Left ventricle myocardium superior (tissue), 1 donor: Measurements from ENCODE around the gene CNTN2. TPM values are rescaled to one million over a fixed set of nuclear protein-coding genes. Genes with fewer than 3 reads are reported as not detected.

Experiments
- ATAC-seq: fragments of 200-7000 bp; cut with Tn5 transposase; one replicate; pipeline ENCODE4 v1.9.1; 2020; ENCODE audit warnings: mild to moderate bottlenecking, moderate library complexity
- DNase-seq: peaks from one replicate; pipeline ENCODE4 v3.0.0-alpha.2; 2020
- intact Hi-C: fragments of 100-400 bp; cut with micrococcal nuclease; formaldehyde crosslinking; loops from one replicate; pipeline ENCODE4 v1.11.0; 2022
- total RNA-seq: library from RNA; stranded (reverse); fragmentation: NEBNext Ultra II Directional; extraction: Animal tissue kit (Norgen Biotek cat#: 25700); gene quantifications from one replicate; pipeline ENCODE4 v1.2.1, GENCODE V29; 2021
- donor health status: DM: no; HTN: yes; CAD: no; lungs with severe emphysema.

Gene CNTN2
- total RNA-seq, 1 donor from 2014 or later, result 0.64 TPM

DNA sequence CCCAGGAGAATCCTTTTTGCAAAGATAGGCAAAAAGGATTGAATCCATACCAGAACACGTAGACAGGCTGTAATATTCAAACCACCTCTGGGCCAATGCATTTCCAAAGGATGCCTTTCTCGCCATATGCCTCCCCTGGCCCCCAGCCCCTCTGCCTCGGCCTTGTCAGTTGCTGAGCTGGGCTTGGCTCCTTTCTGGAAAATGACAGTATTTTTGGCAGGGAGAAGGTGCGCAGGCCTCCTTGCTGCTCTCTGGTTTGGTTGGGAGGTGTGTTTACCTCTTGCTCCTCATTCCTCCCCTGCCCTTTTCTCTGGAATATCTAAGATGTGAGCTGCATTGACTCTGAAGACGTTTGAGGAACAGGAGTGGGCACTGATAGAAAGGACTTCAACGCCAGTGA is 26.0 kb upstream of the CNTN2 start:
- DNase-seq (no peak), ATAC-seq (no peak)
- intact Hi-C loops, result no loop called here

- intact Hi-C loops, result no loop called here
- ATAC-seq (no peak), DNase-seq (no peak)
Observed at GRCh38 chr1:205017766-205018165, 25.2 kb upstream of the CNTN2 start.

GRCh38 chr1:205018381-205018780 is 24.6 kb upstream of the CNTN2 start:
- intact Hi-C loops, result no loop called here
- DNase-seq (no peak), ATAC-seq (no peak)

- no peak for ATAC-seq
- intact Hi-C loops, result no loop called here
- no peak for DNase-seq
Observed at GRCh38 chr1:205020466-205020865, 22.5 kb upstream of the CNTN2 start.

GRCh38 chr1:205024679-205025078 is 18.3 kb upstream of the CNTN2 start:
- intact Hi-C loops, result no loop called here
- ATAC-seq (no peak), DNase-seq (no peak)

- ATAC-seq, result no peak
- DNase-seq, result no peak
- intact Hi-C loops, result no loop called here
Observed at GRCh38 chr1:205025239-205025638, 17.8 kb upstream of the CNTN2 start.

DNA sequence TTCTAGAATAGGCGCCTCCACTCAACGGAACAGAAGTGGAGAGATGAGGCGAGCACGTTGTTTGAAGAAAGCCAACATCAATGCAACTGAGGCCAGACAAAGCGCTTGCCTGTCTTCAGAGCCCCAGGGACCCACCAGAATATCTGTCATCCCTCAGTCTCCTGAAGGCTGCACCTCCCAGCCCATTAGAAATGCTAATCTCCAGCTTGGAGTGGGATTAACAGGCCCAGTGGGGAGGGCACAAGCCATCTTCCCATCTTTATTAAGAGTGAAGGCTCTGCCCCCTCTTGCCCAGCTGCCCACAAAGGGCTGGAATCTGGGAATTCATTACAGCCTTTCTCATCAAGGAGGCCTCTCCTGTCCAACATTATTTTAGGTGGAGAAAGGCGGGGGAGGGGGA is 16.8 kb upstream of the CNTN2 start:
- DNase-seq (no peak), ATAC-seq (no peak)
- intact Hi-C loops, result no loop called here

- ATAC-seq (no peak), DNase-seq (no peak)
- intact Hi-C loops, result no loop called here
Observed at GRCh38 chr1:205028390-205028789, 14.6 kb upstream of the CNTN2 start.

DNA sequence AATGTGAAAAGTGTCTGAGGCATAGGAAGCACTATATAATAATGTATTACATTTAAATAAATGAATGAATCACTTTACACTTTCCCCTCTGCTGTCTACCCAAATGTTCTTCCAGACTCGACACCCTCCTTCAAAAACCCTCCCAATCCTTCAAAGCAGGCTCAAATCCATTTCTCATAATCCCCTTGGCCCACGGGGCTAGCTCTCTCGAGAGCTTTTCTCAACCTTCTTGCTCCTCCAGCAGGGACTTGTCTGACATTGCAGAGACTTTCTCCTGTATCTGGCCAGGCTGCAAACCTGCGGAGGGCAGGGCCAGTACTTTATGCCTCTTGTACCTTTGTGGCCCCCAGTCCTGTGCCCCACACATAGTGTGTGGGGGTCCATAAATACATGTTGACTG is 14.1 kb upstream of the CNTN2 start:
- DNase-seq (no peak), ATAC-seq (no peak)
- intact Hi-C loops, result no loop called here

- ATAC-seq (no peak), DNase-seq (no peak)
- intact Hi-C loops, result no loop called here
Observed at GRCh38 chr1:205030241-205030640, 12.8 kb upstream of the CNTN2 start.

- DNase-seq (no peak), ATAC-seq (no peak)
- intact Hi-C loops, result no loop called here
Observed at GRCh38 chr1:205030896-205031295, 12.1 kb upstream of the CNTN2 start.

DNA sequence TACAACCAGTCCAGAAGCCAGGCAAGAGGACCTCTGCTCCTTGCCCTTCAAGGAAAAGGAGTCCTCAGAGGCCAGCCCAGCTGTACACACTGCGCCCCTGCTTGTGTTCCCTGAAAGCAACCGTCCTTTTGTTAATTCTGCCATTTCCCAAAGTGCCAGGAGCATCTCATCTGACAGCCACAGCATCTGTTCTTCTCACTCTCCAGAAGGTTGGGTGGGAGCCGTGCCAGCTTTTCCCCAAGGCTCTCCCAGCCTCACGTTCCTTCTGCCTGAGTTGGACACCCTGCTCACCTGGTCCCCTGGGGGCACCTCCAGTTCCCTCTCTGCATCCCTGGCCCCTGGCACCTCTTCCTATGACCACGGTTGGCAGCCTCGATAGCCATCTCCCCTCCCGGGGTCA is 10.5 kb upstream of the CNTN2 start:
- intact Hi-C loops, result no loop called here
- DNase-seq (no peak), ATAC-seq (no peak)

DNA sequence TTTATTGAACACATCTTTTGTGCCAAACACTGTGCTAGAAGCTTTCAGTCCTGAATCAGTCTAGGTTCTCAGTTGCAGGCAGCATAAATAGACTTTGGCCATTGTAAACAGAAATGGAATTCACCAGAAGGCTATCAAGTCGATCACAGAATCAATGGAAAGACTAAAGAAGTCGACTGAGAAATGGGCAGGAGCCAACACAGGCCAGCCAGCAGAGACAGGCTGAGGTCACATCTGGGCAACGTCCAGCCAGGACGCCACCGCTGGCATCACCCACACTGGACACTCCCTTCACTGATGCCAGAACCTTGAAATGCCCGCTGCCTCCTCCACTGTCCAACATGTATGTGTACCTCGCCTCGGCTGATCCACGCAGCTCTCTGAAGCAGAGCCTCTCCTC is 5.5 kb upstream of the CNTN2 start:
- intact Hi-C loops, result no loop called here
- no peak for ATAC-seq
- DNase-seq, result no peak

GRCh38 chr1:205038132-205038786 is 4.8 kb upstream of the CNTN2 start:
- DNase-seq (no peak), ATAC-seq (no peak)
- intact Hi-C loops, result no loop called here

GRCh38 chr1:205041001-205041715 is 1.9 kb upstream of the CNTN2 start:
- ATAC-seq (no peak), DNase-seq (no peak)
- intact Hi-C loops, result no loop called here

DNA sequence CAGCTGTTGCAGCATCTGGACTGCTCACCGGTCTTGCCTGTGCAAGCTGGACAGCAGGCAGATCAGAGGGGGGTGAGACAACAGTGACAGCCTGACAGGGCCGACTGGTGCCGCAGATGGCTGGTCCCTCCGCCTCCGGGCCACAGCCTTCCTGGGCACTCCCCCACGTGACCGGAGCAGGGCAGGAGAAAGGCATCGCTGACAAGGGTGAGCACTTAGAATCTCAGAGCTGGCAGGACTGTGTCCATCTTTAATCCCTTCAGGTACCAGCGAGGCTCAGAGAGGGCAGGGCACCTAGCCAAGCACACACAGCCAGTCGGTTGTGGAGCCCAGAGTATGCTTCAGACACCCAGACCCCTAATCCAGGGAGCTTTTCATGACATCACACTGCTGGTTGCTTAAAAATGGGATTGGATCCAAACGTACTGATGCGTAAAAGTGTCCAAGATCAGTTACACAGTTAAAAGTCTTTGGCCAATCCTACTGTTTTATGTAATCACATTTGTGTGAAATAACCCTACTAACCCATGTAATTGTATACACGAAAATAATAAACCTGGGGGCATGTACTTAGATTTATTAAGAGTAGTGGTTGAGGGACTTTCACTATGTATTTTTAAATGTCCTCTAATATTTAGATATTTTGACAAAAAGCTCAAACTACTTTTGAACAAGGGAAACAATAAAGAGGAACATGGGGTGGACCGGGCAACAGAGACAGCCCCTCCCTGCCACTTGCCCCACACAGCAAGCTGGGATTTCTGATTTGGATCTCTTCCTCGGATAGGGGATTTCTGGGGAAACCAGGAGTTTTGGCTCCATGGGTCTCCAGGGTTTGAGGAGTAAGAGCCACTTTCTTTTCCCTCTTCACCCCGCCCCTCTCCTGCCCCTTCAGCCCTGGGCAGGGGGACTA is 758 bp upstream of the CNTN2 start:
- DNase-seq (no peak), ATAC-seq (no peak)
- intact Hi-C loops, result no loop called here

- ATAC-seq (no peak), DNase-seq (no peak)
- intact Hi-C loops, result no loop called here
Observed at GRCh38 chr1:205043866-205044265, 854 bp downstream of the CNTN2 start.

DNA sequence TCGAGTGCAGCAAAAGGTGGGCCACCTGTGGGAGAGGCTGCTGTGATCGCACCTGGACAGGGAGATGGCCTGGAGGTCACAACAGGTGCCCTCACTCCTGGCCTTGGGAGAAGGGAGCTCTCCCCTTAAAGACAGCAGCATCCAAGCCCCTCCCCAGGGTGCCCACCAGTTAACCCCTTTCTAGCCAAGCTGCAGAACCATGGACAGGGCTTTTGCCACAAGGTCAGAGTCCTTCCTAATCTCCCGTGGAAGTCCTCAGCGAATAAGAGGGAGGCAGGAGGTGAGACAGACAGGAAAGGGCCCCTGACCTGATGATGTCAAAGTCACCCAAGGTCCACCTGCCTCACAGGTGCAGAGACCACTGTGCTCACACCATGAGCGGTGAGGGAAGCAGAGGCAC is 1.7 kb downstream of the CNTN2 start:
- intact Hi-C loops, result no loop called here
- ATAC-seq (no peak), DNase-seq (no peak)

DNA sequence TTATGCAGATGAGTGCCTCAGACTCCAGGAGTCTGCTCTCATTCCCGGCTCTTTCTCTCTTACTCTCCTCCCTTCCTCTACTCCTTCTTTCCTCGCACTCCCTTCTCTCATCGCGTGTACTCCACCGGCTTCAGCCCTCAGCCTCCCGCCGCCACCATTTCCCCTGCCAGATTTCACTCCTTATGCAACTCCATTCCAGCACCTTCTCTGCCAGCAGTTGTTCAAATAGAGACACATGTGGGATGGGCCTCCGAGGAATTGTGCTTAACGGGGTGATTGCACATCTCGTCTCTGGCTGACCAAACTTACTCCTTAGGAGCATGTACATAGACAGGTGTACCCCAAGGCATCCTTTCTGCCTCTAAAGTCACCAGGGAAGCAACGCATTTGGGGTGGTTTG is 2.1 kb downstream of the CNTN2 start:
- intact Hi-C loops, result no loop called here
- DNase-seq, result no peak
- ATAC-seq, result no peak

DNA sequence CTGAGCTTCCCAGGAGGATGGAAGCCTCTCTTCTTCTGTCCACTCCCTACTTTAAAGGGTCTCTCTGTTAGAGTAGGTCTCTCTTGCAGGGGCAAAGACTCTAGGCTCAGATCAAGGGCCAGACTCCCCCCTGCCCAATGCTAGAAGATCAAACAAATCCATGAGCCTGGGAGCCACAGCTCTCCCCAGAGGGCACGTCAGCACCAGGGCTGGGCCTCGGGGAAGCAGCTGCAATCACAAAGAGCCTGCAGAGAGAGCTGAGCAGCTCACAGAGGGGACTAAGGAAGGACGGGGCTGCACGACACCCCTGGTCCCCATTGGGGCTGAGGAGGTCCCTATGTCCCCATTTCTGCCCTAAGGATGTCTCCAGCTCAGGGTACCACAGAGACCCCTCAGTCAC is 3.9 kb downstream of the CNTN2 start:
- intact Hi-C loops, result no loop called here
- ATAC-seq, result no peak
- DNase-seq, result no peak
